ENCODE data around the gene COBLL1.
"Not testable (repeated sequence)": the region's sequence is repeated elsewhere in the genome, so short reads cannot be mapped to it uniquely, and the experiment has no call there.

The COBLL1 gene

DNA sequence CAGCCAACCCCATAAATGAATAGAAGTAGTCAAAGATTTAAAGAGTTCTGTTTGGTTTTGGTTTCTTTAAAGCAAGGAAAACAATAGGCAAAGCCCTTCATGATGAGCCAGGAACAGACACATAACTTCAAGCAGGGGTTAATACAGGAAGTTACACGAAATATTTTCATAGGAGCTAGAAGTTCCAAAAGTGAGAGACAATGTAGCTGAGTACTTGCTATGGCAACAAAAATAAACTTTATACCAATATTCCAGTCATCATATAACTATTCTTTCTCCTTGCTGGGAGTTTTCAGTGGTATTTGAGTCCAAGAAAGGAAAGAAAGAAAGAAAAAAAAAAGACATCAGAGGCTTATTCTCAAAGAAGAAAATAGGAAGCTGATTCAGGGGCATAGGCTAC is 56.2 kb downstream of the COBLL1 start:
- DNase-seq, result no peak

DNA sequence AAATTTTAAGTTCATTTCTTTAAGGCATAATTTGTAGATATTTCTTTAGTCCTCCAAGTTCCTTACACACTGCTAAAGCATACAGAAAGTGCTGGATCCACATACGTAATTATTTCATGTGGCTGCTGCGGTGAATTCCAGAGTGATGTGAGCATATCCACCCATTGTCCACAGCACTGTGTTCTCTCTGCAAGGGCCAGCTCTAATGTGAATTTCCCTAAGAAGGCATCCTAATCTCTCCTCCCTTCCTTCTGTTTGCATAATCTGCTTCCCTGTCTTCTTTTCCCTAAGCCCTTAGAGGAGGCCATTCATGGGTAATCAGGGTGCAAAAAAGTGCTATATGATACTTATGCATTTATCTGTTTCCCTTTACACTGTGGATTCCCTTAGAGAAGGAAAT is 57.2 kb downstream of the COBLL1 start:
- no peak for DNase-seq

DNA sequence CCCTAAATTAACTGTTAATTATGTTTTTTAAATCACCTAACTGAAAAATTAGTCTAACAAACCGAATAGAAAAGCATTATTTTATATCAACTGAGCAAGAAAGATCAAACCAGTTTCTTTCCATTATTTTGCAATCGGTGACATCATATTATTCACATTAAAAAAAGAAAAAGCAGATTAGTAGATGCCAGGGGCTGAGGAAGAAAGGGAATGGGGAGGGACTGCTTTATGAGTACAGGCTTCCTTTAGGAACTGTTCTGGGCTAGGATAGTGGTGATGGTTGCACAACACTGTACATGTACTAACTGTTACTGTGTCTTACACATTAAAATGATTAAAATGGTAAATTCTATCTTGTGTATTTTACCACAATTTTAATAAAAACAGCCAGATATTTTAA is 59.3 kb downstream of the COBLL1 start:
- DNase-seq, result no peak

DNA sequence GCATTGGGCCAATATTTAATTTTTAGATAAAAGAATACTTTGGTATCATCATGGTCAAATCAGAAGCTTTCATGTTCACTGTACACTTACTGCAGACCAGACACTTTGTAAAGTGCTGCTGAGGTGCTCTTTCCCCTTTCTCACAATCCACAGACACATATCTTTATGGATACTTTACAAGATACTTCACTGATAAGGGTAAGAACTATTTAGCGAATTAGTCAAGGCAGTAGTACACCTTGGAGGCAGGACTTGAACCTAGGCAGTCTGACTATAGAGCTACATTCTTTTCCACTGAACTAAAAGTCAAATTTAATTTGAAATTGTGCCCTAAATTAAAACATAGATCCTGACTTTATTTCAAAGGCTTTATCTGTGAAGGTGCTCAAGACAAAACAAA is 60.2 kb downstream of the COBLL1 start:
- no peak for DNase-seq

DNA sequence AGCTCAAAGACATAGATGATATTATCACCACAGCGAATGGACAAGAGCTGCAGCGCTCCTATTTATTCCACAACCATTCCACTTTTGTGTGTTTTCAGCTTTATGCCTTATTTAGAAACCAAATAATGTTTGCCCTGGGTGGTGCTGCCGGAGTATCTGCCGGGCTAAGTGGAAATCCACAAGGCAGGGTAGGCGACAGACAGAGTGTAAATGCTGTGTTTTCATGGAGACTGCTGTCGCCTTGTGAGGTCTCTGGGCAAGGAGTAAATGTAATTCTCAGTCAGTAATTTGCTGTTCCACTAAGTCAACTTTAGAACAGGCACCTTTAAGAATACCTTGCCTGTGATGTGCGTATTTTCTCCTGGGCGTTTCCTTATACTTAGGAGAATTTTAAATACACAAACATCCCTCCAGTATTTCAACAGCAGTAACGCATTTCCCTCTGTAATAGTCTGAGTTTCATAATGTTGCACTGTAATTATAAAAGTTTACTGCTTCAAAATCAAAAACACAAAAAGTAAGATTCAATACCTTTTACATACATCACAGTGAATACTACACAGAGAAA is 60.9 kb downstream of the COBLL1 start:
- no peak for DNase-seq

DNA sequence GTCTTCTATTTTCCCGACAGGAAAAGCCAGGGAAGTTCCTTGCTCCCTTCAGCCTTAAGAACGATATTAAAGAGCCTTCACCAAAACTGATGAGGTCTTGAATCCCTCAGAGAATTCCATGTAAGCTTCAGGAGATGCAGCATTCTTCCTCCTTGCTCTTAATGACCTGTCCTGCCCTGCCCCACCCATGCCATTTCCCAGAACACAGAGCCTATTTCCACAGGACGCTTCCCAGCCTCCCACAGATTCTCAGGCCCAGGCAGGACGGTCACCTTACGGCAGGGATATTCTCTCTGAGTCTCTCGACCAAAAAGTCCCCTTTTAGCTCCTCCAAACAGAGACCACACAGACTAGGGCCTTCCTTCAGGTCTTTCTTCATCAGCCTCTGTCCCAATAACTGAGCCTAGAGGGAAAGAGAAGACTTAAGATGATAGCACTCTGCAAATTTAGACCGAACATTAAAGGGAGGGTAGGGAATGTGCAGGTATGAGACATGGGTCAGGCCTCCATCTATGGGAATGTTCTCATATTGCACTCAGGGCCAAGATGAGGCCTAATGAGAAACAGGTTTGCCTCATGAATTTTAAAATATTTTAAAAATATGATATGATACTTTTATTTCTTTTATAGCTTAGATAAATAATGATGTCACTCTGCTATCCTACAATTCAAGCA is 62.1 kb downstream of the COBLL1 start:
- no peak for DNase-seq

DNA sequence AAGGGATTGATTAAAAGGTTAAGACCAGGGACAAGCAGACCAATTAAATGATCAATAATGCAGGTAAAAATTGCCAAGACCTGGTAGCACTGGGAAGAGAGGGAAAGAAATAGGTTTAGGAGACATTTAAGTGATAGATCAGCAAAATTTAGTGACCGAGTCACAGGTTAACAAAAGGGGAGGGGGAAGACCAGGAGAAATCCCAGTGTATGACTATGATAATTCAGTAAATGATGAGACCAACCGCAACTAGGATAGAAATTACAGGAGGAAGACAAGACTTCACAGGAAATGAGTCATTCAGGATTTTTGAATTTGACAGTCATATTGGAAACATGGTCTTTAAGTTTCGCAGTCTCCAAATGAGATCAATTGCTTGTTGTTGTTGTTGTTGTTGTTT is 62.9 kb downstream of the COBLL1 start:
- peak in 1 of 5 donors; percentile 33 for DNase-seq

DNA sequence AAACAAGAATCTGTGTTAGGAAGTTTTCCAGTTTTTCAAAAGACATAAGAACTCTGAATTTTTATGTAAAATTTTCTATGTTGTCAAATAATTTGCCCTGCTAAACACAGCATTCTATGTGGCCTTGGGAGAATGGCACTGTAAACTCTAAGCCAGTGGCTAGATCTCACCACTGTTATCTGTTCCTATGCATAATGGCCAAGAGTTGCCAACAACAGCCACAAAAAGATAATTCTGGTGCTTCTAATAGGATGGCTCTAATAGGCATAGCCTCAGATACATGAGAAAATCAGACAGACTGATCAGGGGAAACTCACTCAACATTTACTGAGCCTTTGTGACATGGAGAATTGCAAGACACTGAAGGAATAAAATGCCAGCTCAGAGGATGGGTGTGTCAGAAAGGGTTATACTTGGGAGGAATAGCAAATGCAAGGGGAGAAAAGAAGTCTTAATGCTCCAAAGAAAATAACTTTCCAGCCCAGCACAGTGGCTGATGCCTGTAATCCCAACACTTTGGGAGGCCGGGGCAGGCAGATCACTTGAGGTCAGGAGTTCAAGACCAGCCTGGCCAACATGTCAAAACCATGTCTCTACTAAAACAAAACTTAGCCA is 63.7 kb downstream of the COBLL1 start:
- no peak for DNase-seq

DNA sequence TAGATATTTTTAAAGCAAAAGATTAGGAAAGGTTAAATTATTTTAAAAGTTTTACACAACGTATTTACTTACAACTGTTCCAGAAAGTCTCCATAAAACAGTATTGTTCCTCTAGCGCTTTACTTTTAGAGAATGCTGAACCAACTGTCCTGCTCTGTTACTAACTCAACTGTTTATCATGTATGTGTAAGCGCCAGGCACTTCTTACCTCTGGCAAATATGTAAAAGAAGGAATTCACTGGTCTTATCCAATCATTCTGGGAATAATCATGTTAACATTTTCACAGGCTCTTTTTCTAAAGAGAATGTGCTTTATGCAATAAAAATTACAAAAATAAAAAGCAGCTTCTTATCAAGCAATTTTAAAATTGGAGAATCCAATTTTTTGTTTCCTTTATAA is 68.0 kb downstream of the COBLL1 start:
- no peak for DNase-seq

DNA sequence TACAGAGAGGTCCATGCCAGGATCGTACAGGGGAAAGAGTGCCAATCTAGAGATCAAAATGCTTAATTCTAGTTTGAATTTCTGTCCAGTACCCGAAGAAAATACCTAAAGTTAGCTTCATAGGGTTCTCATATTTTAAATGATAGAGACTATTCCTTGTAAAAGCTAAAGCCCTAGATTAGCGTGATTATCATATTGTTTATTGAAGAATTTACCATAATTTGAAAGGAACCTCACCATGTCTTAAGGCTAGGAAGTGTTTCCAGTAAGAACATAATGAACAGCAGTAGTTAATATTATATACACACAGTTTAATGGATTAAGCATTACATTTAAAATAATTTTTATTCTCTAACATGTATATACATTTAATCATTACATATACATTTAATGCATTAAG is 68.5 kb downstream of the COBLL1 start:
- DNase-seq, result no peak

DNA sequence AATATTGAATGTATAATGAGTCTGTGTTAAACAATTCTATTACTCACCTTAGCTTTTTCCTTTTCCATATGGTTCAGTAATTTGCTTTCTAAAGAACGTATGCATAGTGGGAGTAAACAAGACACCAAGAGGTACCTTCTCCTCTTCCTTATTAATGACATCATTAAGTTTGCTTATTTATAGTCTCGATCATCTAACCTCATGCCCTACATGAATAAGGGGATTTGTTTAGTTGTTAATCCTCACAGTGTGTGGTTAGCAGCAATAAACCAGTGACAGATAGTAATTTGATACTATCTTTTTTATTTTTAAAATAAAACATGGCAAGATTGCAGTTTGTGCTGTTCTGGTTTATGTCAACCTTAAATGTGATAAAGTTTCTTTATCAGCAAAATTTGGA is 69.7 kb downstream of the COBLL1 start:
- DNase-seq, result no peak

DNA sequence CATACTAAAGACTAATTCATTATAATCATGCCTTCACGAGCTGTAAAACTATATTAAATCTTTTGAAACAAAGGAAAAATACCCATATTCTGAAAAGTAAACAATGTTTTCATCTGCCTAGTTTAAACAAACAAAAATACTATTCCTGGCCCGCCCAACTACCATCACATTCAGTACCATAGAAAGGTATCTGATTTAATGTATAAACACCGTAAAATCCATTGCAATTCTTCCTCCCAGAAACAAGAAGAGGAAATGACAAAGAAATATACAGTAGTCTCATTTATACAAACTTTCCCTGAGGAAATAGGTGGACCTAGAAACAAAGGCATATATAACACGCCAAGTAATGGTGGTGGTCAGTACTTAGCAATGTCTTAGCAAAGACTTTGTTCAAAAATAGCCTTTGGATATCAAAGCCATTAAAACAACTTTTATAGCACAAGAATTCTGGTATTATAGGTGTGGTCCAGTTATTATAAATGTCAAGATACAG is 71.2 kb downstream of the COBLL1 start:
- no peak for DNase-seq

DNA sequence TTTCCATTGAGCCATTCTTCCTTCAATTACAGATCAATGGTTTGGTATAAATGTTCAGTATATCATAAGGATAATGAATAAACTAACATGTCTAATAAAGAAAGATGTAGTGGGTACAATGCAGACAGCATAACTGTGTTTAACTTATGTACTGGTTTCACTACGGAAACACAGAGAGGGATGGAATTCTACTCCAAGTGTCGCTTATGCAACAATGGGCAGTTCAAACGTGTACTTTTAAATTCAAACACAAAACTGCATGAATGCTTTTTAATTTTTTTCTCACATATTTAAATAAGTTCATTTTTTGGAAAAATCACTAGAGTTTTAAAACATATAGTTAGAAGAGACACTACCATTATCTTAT is 74.7 kb downstream of the COBLL1 start:
- no peak for DNase-seq

DNA sequence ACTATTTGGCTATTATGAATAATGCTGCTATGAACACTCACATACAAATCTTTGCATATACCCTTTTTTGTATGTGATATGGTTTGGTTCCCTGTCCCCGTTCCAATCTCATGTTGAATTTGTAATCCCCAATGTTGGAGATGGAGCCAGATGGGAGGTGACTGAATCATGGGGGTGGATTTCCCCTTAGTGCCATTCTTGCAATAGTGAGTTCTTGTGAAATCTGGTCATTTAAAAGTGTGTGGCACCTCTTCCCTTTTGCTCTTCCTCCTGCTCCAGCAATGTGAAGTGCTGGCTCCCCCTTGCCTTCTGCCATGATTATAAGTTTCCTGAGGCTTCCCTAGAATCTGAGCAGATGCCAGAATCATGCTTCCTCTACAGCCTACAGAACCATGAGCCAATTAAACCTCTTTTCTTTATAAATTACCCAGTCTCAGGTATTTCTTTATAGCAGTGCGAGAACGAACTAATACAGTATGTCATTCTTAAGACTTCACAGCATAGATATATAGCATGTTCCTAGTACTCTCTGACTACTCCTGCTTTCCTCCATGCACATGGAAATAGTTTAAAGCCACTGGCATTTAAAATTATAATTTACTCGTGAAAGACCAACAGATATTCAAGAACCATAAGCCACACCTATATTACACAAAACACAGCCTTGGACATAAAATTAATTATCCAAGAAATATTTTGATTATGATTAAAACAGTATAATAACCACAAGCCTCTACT is 75.2 kb downstream of the COBLL1 start:
- DNase-seq, result no peak

DNA sequence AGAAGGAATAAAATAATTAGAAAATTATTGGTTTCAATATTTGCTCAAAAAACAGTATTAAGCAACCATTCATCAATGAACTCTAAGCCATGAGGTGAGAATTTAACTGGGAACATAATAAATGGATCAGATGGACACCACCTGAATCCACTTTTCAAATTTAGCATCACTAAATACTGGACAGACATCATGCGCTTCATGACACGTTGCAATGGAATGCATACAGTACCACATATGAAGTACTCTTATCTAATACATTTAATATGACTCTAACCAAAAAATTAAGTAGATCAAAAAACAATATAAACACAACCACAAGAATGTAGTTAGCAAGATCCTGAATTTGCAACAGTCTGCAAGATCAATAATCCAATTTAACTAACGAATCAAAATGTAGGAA is 76.6 kb downstream of the COBLL1 start:
- DNase-seq, result no peak

DNA sequence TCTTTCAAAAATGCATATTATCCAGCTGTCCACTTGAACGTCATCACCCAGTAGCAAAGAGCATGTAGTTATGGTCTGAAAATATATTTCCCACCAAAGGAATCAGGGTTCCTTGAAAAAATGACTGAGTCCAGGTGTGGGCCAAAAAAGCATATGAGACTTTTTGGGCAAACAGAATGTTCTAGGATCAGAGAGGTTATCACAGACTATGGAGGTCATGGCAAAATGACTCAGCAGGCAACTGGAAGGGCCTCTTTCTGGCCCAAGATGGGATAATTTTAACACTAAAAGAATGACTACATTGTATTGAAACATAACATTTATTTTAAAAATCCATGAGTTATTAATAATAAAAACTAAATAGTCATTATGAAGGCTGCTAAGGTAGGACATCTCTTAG is 77.1 kb downstream of the COBLL1 start:
- DNase-seq, result no peak

DNA sequence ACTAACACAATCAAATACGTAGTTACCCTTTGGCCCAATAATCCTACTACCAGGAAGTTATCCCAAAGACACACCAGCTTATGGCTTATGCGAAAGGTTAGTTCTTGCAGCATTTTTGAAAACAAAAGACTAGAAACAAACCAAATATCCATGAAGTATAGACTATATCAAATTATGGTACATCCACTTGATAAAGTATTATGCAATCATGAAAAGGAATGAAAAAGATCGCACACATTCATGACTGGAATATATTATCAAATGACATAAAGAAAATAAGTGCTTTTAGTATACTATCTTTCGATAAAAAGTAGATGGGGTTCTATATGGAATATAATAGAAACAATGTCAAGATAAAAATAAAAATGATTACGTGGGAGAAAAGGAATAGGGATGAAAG is 78.2 kb downstream of the COBLL1 start:
- no peak for DNase-seq

DNA sequence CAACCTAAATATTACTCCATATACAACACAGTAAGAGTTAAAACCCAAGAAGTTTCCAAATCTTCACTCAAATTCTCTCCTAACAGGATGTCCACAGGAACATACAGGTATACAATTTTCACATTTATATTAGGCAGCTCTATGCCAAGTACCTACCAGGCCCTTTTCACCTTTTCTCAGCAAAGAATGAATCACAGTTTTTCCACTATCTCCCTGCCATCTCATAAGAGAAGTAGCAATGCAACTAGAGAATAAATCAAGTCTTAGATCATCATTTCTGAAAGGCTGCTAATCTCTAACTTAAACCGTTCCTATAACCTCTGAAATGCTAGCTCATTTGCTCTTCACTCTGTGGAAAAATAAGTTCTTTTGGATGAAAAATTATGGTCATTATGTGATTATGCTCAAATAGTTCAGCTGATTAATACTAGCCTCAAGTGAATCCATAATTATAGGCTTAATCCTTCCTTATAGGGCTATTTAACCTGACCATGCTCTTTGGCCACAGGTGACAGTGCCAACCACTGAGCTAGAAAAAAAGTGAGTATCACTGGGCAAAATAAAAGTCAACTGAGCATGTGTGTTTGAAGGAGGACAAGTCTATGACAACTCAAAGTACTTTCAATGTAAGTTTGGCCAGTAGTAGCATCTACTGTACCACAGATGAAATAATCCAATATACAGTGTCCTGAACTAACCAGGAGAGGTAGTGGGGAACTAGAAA is 79.7 kb downstream of the COBLL1 start:
- no peak for DNase-seq

DNA sequence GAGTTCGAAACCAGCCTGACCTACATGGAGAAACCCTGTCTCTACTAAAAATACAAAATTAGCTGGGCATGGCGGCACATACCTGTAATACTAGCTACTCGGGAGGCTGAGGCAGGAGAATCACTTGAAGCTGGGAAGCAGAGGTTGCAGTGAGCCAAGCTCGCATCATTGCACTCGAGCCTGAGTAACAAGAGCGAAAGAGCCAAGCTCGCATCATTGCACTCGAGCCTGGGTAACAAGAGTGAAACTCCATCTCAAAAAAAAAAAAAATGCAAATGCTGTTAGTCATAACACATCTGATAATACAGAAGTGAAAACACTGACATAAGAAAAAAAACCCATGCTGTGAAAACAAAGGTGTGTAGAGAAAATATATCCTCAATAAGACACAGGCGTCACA is 80.4 kb downstream of the COBLL1 start:
- DNase-seq, result not testable (repeated sequence)

DNA sequence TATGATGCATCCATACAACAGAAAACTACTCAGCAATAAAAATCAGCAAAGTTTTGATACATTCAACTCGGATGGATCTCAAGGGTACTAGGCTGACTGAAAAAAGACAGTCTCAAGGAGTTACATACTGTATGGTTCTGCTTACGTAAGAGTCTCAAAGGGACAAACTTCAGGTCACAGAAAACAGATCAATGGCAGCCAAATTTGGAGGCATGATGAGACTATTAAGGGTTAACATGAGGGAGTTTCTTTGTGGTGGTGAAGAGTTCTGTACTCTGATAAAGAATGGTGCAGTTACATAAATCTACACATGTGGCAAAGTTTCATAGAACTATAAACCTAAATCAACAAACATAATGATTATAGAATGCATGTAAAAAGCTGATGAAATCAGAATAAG is 81.4 kb downstream of the COBLL1 start:
- DNase-seq, result no peak

DNA sequence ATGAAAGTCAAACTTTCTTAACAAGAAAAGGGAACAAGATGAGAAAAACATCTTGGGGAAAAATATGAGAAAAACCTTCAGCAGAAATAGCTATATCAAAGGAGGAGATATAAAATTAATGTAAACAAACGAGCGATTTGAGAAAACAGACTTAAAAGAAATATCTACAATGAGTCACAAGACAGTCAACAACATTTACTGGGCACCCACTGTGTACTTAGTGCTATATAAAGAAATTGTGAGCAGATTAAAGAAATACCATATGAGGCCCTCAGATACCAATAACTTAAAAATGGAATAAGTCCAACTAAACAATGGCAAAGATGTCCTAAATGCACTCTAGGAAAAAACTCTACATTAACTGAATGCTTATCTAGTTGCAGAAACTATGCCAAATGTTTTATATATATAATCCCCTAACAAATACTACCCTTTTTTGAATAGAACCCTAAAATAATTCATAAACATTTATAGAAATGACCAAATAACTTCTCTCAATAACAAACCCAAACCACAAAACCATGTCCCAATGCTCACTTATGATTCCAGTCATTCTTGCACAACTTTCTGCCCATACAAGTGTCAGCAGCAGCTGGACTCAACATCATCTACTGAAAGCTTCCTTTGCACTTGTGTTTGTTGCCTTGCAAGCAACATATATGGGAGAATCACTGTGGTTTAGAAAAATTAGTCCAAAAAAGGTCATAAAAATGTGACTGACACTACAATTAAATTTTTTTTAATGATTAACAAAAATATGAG is 83.5 kb downstream of the COBLL1 start:
- no peak for DNase-seq

DNA sequence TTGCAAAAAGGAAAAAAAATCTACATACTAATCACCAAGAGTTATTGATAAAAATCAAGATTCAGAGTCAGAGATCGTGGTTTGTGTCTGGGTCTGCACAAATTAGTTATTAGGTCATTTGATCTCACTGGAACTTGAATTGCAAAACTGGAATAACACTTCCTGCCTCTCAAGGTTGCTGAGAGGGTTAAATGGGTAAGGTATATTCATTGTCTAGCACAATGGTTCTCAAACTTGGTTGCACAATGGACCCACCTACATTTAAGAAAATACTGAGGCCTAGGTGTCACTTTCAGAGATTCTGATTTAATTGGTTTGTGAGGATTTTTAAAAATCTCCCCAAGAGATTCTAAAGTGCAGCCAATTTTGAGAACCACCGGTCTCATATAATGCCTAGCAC is 84.8 kb downstream of the COBLL1 start:
- DNase-seq, result no peak

Measured in T-helper 1 cell (primary cell).